Activated naive CD8-positive, alpha-beta T cell treated with anti-CD3 and anti-CD28 coated beads, Interleukin-2, amount 50 U/mL, for 16 hours (primary cell): ENCODE measurements around the gene DRP2.
"Not testable (repeated sequence)": the region's sequence is repeated elsewhere in the genome, so short reads cannot be mapped to it uniquely, and the experiment has no call there.

ENCODE experiments used
- DNase-seq: peaks from one replicate; pipeline ENCODE4 v3.0.0-alpha.2; 2020; ENCODE audit warnings: low read depth, low spot score

Gene DRP2, protein sequence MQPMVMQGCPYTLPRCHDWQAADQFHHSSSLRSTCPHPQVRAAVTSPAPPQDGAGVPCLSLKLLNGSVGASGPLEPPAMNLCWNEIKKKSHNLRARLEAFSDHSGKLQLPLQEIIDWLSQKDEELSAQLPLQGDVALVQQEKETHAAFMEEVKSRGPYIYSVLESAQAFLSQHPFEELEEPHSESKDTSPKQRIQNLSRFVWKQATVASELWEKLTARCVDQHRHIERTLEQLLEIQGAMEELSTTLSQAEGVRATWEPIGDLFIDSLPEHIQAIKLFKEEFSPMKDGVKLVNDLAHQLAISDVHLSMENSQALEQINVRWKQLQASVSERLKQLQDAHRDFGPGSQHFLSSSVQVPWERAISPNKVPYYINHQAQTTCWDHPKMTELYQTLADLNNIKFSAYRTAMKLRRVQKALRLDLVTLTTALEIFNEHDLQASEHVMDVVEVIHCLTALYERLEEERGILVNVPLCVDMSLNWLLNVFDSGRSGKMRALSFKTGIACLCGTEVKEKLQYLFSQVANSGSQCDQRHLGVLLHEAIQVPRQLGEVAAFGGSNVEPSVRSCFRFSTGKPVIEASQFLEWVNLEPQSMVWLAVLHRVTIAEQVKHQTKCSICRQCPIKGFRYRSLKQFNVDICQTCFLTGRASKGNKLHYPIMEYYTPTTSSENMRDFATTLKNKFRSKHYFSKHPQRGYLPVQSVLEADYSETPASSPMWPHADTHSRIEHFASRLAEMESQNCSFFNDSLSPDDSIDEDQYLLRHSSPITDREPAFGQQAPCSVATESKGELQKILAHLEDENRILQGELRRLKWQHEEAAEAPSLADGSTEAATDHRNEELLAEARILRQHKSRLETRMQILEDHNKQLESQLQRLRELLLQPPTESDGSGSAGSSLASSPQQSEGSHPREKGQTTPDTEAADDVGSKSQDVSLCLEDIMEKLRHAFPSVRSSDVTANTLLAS

DNA sequence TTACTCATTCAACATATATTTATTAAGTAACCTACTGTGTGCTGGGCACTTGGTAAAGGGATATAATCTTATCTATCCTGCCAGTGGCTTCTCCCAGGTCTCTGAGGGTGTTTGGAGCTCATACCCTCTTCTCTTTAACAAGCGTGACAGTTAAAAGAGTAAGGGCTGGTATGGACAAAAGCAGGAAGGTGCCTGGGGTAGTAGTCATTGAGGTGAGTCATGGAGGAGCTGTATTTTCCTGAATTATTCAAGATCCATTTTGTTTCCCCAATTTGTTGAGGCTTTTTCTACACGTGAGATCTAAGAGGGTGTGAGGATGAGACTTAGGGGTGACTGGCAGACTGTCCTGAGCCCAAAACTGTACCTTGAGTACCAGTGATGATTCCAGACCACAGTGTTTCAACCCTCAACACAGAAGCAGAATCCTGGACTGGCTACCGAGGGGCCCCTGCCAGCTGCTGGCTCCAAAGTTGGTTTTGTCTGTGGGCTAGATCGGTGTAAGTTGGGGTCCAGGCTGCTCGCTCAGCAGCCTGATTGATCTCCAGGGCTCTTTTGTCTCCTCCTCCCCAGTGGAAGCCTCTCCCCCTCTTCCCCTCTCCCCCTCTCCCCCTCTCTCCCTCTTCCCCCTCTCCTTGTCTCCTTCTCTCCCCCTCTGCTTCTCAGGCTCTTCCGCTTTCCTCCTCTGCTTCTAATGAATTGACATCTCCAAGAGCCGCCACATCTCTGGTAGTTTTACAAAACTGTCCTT, at the start of gene DRP2:
TSS of gene DRP2 (plus strand) at position 671 of the 748 bp plus-strand sequence. CDS start 11,862 bp downstream, outside the sequence.
- DNase-seq = no peak

DNA sequence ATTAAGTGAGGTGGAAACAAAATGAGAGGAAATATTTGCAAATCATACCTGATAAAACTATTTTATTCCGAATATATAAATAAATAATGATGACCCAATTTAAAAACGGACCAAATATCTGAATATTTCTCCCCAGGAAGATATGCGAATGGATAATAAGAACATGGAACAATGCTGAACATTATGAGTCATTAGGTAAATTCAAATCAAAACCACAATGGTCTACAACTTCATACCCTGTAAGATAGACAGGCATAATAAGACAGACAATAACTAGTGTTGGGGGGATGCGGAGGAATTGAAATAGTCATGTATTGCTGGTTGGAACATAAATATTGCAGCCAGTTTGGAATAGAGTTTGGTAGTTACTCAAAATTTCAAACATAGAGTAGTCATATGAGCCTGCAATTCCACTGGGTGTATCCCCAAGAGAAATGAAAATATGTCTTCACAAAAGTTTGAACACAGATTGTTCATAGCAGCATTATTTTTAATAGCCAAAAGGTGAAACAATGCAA, 47.6 kb upstream of the DRP2 start:
- no peak for DNase-seq

DNA sequence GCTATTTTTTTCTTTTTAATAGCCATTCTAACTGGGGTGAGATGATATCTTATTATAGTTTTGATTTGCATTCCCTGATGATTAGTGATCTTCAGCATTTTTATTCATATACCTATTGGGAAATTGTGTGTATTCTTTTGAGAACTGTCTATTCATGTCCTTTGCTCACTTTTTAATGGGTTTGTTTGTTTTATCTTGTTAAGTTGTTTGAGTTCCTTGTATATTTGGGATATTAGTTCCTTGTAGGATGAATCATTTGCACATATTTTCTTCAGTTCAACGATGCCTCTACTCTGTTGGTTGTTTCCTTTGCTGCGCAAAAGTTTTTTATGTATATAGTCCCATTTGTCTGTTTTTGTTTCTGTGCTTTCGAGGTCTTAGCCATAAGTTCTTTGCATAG, 43.1 kb upstream of the DRP2 start:
- no peak for DNase-seq

DNA sequence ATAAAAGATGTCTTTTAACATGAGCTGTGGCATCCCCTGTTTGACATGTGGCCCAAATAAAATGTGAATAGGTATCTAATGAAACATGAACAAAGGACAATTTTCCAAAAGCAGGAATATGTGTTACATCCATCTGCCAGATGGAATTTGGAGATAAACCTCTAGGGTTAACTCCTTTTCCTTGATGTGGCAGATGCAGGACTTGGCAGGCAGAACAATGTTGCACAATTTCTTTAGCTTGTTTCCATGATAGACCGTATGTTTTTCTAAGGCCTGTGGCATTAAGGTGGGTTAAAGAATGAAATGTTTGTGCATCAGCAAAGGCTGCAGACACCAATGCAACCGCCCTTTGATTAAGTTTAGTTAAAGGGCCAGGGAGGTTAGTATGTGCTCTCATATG, 34.7 kb upstream of the DRP2 start:
- DNase-seq = not testable (repeated sequence)

DNA sequence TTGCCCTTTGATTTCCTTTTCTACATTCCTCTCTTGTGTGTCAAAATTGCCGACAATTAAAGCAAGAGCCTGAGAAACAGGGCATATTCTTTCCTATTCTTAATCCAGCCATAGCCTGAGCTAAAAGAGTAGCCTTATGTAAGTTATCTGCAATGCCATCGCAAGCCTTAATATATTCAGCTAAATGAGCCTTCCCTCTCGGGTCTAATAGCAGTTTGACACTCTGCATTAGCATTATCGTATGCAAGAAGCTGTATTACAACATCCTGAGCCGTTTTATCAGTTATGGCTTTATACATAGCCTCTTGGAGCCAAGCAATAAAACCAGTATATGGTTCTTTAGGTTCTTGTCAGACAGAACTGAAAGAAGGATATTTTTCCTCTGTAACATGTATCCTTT, 31.6 kb upstream of the DRP2 start:
- not testable (repeated sequence) for DNase-seq

DNA sequence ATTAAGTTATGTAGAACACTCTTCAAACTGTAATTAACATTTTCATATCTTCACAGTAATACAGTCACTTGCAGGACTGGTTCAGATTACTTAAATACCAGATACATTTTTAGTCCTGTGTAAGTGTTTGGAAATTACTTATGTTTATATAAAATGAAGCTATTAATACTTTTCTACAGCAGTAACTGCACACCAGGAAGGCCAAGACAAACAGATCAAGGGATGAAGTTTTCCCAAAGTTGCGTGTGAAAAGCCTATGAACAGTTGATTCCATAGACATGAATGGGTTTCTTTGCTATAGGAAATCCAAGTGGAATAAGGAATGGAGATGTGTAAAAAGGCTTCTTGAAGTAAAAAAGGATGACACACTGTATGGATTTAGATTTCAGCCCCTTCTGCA, 28.9 kb upstream of the DRP2 start:
- no peak for DNase-seq

DNA sequence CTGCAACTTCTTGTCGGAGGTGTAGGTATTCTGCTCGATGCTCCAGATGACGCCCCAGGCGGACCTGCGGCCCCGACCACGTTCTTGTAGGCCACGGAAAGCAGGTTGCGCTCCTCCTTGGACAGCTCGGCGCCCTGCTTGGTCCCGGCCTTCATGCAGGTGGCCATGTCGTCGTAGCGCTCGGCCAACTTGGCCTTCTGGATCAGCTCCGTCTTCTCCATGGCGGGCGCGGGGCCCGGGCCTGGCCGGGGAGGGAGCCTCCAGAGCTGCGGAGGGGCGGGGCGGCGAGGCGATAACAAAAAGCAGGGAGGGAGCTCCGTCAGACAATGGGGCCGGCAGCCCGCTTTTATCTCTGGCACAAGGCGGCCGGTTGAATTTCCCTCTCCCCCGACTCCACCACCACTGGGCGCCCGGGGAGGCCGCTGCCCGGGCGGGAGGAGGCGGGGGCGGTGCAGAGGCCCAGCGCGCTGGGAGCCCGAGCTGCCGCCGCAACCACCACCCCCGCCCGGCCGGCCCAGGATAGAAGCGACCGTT, 28.3 kb upstream of the DRP2 start:
- no peak for DNase-seq

DNA sequence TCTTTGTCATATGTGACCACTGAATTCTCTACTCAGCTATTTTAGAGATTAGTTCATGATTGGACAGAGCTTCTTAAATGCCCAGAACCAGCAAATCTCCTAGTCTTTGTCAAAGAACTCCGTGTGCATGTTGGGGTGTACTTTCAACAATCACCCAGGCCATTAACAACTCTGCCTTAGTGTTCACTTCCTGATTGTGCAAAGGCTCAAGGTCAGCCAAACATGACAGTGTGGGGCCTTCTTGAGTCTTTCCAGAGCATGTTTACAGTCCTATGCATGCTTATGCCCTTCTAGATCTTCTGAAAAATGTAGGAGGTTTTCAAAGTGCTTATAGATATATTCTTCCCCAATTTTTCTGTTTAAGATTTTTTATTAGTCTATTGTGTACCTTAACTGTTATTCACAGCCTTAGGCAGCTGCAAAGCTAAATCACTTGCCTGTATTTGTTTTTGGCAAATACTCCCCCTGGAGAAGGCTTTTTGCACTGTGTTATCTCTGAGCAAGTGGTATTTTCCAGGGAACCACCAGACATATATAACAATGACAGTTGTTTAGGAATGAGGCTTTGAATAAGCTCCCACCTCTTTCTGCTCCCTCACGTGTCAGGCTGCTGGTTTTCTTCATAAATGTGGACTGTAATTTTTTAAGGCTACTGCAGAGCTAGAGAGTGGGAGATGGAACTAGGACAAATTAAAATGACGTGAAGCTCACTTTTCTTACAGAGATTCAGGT, 24.0 kb upstream of the DRP2 start:
- DNase-seq = no peak

DNA sequence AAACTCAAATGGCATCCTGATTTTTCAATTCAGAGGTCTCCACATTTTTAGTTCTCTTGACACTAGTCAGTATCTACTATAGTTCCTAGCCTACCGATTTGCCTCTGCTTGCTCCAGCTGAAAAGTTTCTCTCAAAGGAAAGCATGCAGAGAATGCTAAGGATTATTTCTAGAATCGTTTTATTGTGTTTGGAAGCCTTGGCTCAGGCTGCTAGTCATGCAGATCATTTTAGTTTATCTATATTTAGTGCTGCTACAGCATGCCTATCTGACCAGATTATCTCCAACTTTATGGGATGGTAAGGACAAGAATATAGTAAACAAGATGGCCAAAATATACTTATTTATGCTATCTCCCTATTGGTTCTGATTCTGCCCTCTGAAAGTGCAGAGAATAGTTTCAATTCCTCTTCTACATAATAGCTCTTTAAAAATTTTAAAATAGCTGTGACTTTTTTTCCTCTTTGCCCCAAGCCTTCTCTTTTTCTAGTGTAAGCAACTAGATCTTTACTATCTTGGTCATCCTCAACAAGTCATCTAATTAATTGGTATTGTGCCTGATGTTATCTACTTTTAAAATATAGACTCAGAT, 15.7 kb upstream of the DRP2 start:
- DNase-seq = no peak

DNA sequence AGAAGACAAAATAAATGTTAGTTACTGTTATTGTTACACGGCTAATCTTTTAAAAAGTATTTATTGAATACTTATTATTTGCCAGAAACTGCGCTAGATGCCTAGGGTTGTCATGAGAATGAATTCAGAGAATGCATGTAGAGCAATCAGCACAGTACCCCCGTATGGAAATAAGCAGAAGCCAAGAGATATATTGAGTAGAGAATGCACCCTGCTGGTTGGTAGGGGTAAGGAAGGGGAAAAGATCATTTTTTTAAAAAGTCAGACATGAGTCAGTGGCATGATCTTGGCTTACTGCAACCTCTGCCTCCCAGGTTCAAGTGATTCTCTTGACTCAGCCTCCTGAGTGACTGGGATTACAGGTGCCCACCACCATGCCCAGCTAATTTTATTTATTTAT, 13.1 kb upstream of the DRP2 start:
- DNase-seq = no peak

DNA sequence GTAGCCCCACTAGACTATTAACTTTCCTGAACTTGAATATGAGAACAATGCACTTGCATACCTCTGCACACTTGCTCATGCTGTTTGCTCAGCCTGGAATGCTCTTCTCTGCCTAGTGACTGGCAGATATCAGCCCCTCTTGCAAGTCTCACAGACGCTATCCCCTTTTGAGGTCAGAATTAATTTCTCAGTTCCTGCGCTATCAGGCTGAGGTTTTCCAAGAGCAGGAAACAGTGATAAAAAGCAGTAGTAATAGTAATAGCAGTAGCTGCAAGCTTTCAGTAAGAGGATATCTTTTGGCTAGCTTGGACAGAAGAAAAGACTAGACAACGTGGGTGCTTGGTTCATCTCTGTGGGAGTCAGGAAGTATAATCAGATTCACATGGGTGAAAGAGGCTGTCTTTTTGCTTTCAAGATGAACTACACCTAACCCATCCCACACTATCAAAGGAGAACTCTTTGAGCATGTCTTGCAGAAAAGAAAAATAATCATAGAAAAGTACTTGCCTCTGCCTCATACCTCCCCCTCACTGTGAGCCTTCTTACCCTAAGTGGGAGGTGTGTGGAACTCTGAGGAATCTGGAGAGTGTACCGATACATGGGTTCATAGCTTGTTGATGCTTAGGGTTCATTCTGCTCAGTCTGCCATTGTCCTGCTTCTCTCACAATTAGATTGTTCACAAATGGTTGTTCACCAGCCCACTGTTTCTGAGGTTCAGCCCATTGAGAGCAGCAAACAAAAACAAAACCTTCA, 11.3 kb upstream of the DRP2 start:
- no peak for DNase-seq

DNA sequence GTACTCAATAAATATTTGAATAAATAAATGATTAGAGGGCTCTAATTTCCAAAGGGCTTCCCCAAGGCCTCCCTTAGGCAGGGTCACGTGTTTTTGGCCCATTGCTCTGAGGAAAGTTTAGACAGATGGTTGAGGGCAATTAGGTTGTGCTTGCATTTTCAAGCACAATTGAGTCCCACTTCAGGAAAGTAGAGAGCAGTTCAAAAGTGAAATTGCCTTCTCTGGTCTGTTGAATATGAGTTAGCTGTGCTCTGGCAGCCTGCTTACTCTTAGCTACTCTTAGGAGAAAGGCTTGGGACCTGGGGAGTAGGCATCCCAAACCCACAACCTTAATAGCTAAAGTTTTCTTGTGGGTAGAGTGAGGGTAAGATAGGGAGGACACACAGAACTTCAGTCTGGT, 9.0 kb upstream of the DRP2 start:
- no peak for DNase-seq

DNA sequence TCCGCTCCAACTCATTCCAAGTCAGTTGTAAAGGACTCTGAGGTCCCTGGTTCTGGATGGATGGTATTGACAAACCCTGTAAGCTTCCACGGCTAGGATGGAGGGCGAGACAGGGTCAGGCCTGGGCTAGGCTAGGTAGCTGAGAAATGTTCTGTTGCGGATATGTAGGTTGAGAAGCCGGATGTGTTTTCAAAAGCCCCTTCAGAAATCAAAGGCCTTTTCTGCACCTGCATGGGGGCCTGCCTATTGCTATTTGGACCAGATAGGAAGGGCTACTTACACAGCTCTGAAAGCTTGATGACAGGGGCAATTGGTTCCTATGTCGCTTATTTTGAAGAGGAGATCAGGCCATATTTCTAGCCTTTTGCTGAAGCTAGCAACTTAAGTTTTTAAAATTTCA, 1.9 kb upstream of the DRP2 start:
- no peak for DNase-seq

DNA sequence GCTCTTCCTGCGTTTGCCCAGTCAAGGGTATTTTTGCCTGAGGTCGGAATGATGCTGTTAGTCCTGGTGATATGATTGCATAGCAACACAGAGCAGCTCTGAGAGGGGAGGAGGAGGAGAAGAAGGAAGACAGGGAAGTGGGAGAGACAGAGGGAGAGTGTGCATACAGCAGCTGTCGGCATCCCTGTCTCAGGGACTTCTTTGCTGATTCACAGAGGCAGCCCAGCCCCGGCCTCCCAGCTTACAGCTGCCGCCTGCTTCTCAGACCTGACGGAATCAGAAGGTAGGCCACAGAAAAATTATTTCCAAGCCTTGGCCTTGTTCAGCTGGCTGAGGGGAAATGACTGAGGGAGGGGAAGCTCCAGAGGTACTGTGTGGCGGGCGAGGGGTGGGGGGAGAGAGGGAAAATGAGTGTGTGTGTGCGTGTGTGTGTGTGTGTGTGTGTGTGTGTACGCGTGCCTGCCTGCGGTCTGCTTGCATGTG, 319 bp downstream of the DRP2 start:
- DNase-seq = no peak

DNA sequence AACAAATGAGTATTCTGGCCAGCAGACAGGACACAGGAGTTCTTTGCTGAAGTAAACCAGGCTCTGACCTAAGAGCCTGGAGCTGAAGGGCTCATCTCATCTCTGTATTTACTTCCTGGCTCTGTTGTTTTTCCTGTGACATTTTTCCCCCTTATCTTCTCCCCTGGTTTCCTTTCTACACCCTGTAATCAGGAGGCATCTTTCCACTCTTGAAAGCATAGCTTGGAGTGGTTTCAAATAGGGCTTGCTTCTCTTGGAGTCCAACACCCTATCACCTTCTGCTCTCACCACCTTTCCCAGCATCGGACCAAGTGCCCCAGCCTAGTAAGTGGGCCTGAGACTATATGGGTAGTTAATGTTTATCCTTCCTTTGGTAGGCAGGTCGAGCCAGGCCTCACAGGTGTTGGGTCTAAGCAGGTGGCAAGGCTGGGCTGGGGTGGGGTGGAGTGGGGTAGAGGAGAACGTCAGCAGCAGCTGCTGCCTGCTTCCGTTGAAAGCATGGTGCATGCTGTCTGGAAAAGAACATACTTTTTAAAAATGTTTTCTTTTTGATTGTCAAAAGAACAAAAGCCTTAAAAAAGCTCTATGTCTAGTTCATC, 1.2 kb downstream of the DRP2 start:
- DNase-seq = no peak

DNA sequence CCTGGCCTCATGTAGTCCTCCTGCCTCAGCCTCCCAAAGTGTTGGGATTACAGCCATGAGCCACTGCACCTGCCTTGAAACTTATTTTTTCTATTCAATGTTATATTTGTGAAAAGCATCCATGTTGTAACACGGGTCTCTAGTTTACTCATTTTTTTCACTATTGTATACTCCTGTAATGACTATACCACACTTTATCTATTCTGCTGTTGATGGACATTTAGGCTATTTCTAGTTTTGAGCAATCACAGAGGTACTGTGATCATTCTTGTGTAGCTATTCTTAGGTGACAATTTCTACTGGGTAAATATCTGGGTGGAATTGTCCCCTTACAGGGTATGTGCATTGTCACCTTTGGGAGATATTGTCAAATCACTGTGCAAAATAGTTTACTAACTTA, 3.6 kb downstream of the DRP2 start:
- no peak for DNase-seq

DNA sequence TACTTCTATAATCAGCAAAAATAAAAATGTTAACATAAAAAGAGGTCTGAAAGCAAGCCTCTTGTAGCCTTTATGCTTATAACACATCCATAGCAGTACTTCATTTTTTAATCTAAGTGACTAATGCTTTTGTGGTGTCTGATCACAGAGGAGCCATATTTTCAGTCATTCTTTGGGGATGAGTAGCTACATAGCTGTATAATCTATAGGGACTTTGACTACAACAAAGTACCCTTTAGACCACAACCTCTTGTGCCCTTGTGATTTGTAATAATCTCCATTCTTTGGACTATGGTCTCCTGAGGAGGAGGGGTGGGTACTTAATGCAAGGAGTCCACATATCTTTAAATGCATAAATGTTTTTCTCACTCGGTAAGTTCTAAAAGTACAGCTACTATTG, 9.6 kb downstream of the DRP2 start:
- no peak for DNase-seq

DNA sequence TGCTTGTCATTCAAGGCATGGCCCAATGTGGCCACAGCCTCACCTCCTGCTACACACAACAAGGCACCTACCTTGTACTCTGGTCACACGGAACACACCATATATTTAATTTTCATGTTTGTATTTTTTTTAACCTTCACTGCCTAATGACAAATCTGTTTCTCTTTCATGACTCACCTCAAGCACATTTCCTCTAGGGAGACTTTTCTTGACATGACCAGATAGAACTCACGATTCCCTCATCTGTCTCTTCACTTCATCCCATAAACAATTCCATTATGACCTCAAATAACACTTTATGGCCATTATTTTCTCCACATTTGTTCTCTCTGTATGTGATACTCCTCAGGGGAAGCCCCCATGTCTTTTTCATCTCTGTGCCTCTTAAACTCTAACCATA, 11.1 kb downstream of the DRP2 start:
- DNase-seq = no peak

DNA sequence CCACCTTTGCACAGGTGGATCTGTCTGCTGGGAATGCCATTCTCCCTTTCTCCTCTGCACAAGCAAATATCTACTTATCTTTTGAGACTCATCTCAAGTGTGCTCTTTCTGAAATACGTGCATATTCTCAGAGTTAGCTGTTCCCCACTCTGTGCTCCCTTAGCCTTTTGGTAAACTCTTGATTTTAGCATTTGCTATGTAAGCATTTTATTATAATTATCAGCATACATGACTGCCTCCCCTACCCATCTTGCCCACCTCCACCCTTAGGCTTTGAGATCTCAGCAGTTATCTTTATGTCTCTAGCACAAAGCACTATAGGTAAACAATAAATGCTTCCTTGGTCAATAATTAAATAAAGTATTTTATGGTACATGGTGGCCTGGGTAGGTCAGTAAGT, 11.5 kb downstream of the DRP2 start:
- DNase-seq = no peak
